CD14-positive monocyte (primary cell): Measurements from ENCODE around the gene CHD3. TPM values are rescaled to one million over a fixed set of nuclear protein-coding genes. Genes with fewer than 3 reads are reported as not detected.
A peak's percentile ranks its signal among the peaks of the same experiment; 100 is the strongest.

ENCODE experiments used
- DNase-seq, 3 donors: peaks; one replicate each; pipeline ENCODE4 v3.0.0-alpha.2; 2011 to 2022
- H2AFZ ChIP-seq: 2 replicates; pipeline ENCODE4 v1.6.0; 2012; ENCODE audit warnings: mild to moderate bottlenecking, low read depth, low read length, inconsistent platforms; ENCODE audit not compliant: insufficient read depth, poor library complexity, severe bottlenecking
- H3K27ac ChIP-seq, 2 donors: 1 replicate in 1 of 2; 2 replicates in 1 of 2; pipeline ENCODE4 v1.5.1; 2012 to 2013; ENCODE audit warnings: low read length in 2 of 2, control low read depth in 1 of 2, inconsistent platforms in 1 of 2, low read depth in 1 of 2, mild to moderate bottlenecking in 1 of 2
- H3K27me3 ChIP-seq, 2 donors: one replicate each; pipeline versions ENCODE4 v1.6.0 to v1.6.1; 2011 to 2013; ENCODE audit warnings: low read length in 2 of 2; ENCODE audit not compliant: control insufficient read depth in 2 of 2, insufficient read depth in 2 of 2
- H3K36me3 ChIP-seq, 2 donors: replicated peaks in 1 of 2; 1 replicate in 1 of 2; 2 replicates in 1 of 2; pipeline versions ENCODE4 v1.5.1 to v1.6.1; 2012 to 2013; ENCODE audit warnings: low read length in 2 of 2, control low read depth in 1 of 2, inconsistent platforms in 1 of 2, mild to moderate bottlenecking in 1 of 2; ENCODE audit not compliant: insufficient read depth in 2 of 2, control insufficient read depth in 1 of 2
- H3K4me1 ChIP-seq, 2 donors: 1 replicate in 1 of 2; 2 replicates in 1 of 2; pipeline versions ENCODE4 v1.5.1 to v1.6.1; 2012 to 2013; ENCODE audit warnings: low read length in 2 of 2, control low read depth in 1 of 2, inconsistent platforms in 1 of 2, mild to moderate bottlenecking in 1 of 2, moderate library complexity in 1 of 2; ENCODE audit not compliant: insufficient read depth in 2 of 2, control insufficient read depth in 1 of 2
- H3K4me2 ChIP-seq: replicated peaks from 2 replicates; pipeline ENCODE3; 2012; ENCODE audit warnings: low read length, moderate library complexity, mild to moderate bottlenecking; ENCODE audit not compliant: poor library complexity, severe bottlenecking; ENCODE audit errors: extremely low read depth
- H3K4me3 ChIP-seq, 3 experiments: fragments of 200-600 bp in 1 of 3; sonication (generic) in 1 of 3; replicated peaks in 1 of 3; 1 replicate in 2 of 3; 2 replicates in 1 of 3; pipeline ENCODE4 v1.5.1; 2011 to 2013; ENCODE audit warnings: low read length in 3 of 3, mild to moderate bottlenecking in 3 of 3, control low read depth in 2 of 3, low read depth in 2 of 3, inconsistent platforms in 1 of 3, moderate library complexity in 1 of 3
- H3K79me2 ChIP-seq: 2 replicates; pipeline ENCODE4 v1.6.0; 2012; ENCODE audit warnings: mild to moderate bottlenecking, control low read depth, inconsistent platforms, low read length, moderate library complexity; ENCODE audit not compliant: insufficient read depth
- H3K9ac ChIP-seq: 2 replicates; pipeline ENCODE4 v1.6.0; 2017; ENCODE audit warnings: low read length, mild to moderate bottlenecking; ENCODE audit not compliant: insufficient read depth, poor library complexity, severe bottlenecking
- H3K9me3 ChIP-seq, 2 donors: replicated peaks in 1 of 2; 1 replicate in 1 of 2; 2 replicates in 1 of 2; pipeline versions ENCODE4 v1.5.1 to v1.6.1; 2012 to 2013; ENCODE audit warnings: low read length in 2 of 2, control low read depth in 1 of 2; ENCODE audit not compliant: control insufficient read depth in 1 of 2, insufficient read depth in 1 of 2
- H4K20me1 ChIP-seq: 2 replicates; pipeline ENCODE4 v1.6.0; 2012; ENCODE audit warnings: mild to moderate bottlenecking, low read length, control low read depth, moderate library complexity; ENCODE audit not compliant: insufficient read depth
- H3K27ac Mint-ChIP-seq, 7 donors: one replicate each; pipeline ENCODE4 v1.8.0; 2020; ENCODE audit warnings: mild to moderate bottlenecking in 7 of 7, mixed read lengths in 7 of 7, moderate library complexity in 6 of 7, inconsistent platforms in 2 of 7
- H3K27me3 Mint-ChIP-seq, 3 donors: one replicate each; pipeline ENCODE4 v1.8.0; 2021 to 2022; ENCODE audit warnings: low read depth in 3 of 3, mild to moderate bottlenecking in 3 of 3, mixed read lengths in 3 of 3, moderate library complexity in 3 of 3, inconsistent platforms in 1 of 3
- H3K36me3 Mint-ChIP-seq, 2 donors: one replicate each; pipeline ENCODE4 v1.8.0; 2020; ENCODE audit warnings: mixed read lengths in 2 of 2, inconsistent platforms in 1 of 2, mild to moderate bottlenecking in 1 of 2
- H3K4me1 Mint-ChIP-seq: one replicate; pipeline ENCODE4 v1.8.0; 2020; ENCODE audit warnings: mild to moderate bottlenecking, mixed read lengths
- H3K4me3 Mint-ChIP-seq, 2 donors: one replicate each; pipeline ENCODE4 v1.8.0; 2020; ENCODE audit warnings: mild to moderate bottlenecking in 2 of 2, mixed read lengths in 2 of 2, moderate library complexity in 1 of 2
- H3K9me3 Mint-ChIP-seq, 7 donors: one replicate each; pipeline ENCODE4 v1.8.0; 2020 to 2022; ENCODE audit warnings: mixed read lengths in 7 of 7, mild to moderate bottlenecking in 6 of 7, moderate library complexity in 6 of 7, inconsistent platforms in 2 of 7
- CTCF ChIP-seq: fragments of 200-600 bp; IDR thresholded peaks from one replicate; pipeline ENCODE4 v1.8.0; 2022; ENCODE audit warnings: antibody characterized with exemption, mild to moderate bottlenecking
- WGBS: methylation state at CpG from one replicate; pipeline ENCODE4 v1.1.5; 2013; ENCODE audit warnings: missing lambda C conversion rate; ENCODE audit not compliant: insufficient coverage; 5-methylcytosine and 5-hydroxymethylcytosine counted together
- intact Hi-C, 2 donors: fragments of 100-400 bp; cut with micrococcal nuclease; formaldehyde crosslinking; loops; one replicate each; pipeline versions ENCODE4 v1.15.0 to v1.15.1; 2023
- polyA plus RNA-seq, 3 donors: library from polyadenylated mRNA; depleted of rRNA in 1 of 3; unstranded in 2 of 3; stranded (reverse) in 1 of 3; fragments of 300-500 nt in 2 of 3; fragments of >200 nt in 1 of 3; fragmentation: Illumina TruSeq in 2 of 3; gene quantifications; 1 replicate in 2 of 3; 2 replicates in 1 of 3; pipeline ENCODE4 v1.2.3, GENCODE V29; 2012 to 2021

Gene CHD3
- polyA plus RNA-seq, 3 donors: 0.55 to 67.9 (median 0.91) TPM

GRCh38 chr17:7848739-7849129 is 39.9 kb upstream of the CHD3 start:
- intact Hi-C loops: no loop called here
- no peak overlapping the region for H3K4me3 Mint-ChIP-seq

GRCh38 chr17:7849130-7849750 is 39.3 kb upstream of the CHD3 start:
- Histone ChIP-seq H3K9ac (no peak overlapping the region), H3K4me3 (no peak overlapping the region), H3K79me2 (peaks cover 49% of the 10 kb centered on the region), H3K9me3 (no peaks in the 10 kb centered on the region), H3K4me2 (no peak overlapping the region), H3K27me3 (no peaks in the 10 kb centered on the region), H3K4me1 (peaks cover 20 to 26% of the 10 kb centered on the region in 2 donors), H2AFZ (no peak overlapping the region), H3K36me3 (peaks cover 82 to 85% of the 10 kb centered on the region in 2 donors), H4K20me1 (peaks cover 100% of the 10 kb centered on the region), H3K27ac (no peak overlapping the region)
- Mint-ChIP-seq H3K27me3 (peaks cover 0 to 6% (median 2%) of the 10 kb centered on the region in 3 donors), H3K27ac (peak overlapping the region in 1 of 7 donors; percentile 41), H3K9me3 (no peaks in the 10 kb centered on the region), H3K36me3 (peaks cover 62 to 90% of the 10 kb centered on the region in 2 donors), H3K4me1 (peaks cover 20% of the 10 kb centered on the region), H3K4me3 (no peak overlapping the region)
- DNase-seq: no peak
- 97% methylated on average over 21 of the region's 35 CpGs for WGBS
- intact Hi-C loops: no loop called here
- no peak for TF ChIP-seq CTCF

More at GRCh38 chr17:7848739-7849129, 39.9 kb upstream of the CHD3 start:
- Mint-ChIP-seq H3K4me1 (peaks cover 20% of the 10 kb centered on the region), H3K36me3 (peaks cover 60 to 85% of the 10 kb centered on the region in 2 donors), H3K27ac (no peak overlapping the region), H3K9me3 (no peaks in the 10 kb centered on the region), H3K27me3 (peaks cover 0 to 8% (median 0%) of the 10 kb centered on the region in 3 donors)
- Histone ChIP-seq H2AFZ (no peak overlapping the region), H3K4me1 (peaks cover 22 to 26% of the 10 kb centered on the region in 2 donors), H3K9me3 (no peaks in the 10 kb centered on the region), H4K20me1 (peaks cover 97% of the 10 kb centered on the region), H3K4me3 (no peak overlapping the region), H3K27me3 (no peaks in the 10 kb centered on the region), H3K9ac (no peak overlapping the region), H3K79me2 (peaks cover 48% of the 10 kb centered on the region), H3K4me2 (no peak overlapping the region), H3K27ac (no peak overlapping the region), H3K36me3 (peaks cover 80 to 81% of the 10 kb centered on the region in 2 donors)
- DNase-seq: no peak
- TF ChIP-seq CTCF: no peak
- 98% methylated on average over 14 of the region's 21 CpGs for WGBS
